OCI-LY1 (cell line): ENCODE results near the gene BCL2L15.

Source experiments
- EZH2 ChIP-seq: fragments of 200-600 bp; sonication (generic), shearing (Covaris generic); IDR thresholded peaks from 2 replicates; pipeline ENCODE4 v1.8.0; 2017; ENCODE audit warnings: borderline replicate concordance, mixed run types, mild to moderate bottlenecking, antibody characterized with exemption, low read length, moderate library complexity, mixed read lengths
- TF ChIP-seq, protein P1 (sequence below): fragments of 200-600 bp; sonication (generic), shearing (Covaris generic); IDR thresholded peaks from 2 replicates; pipeline ENCODE4 v1.5.1; 2017; ENCODE audit warnings: mild to moderate bottlenecking, antibody characterized with exemption, low read length, moderate library complexity, mixed read lengths

DNA sequence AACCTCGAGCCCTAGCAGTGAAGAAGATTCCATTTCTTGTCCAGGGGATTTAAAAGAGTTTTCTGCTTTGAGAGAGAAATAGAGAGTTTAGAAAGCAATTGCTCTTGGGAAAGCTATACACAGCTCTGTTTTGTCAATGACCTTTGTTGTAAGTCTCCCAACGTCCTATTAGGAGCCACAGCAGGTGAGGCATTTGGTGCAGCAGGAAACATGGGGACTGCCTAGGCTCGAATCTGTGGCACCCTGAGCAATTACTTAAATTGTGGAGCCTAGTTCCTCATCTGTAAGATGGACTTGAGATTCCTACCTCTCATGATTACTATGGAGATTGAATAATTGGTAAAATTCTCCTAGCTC, 25.9 kb upstream of the BCL2L15 start:
- TF ChIP-seq, protein P1, sequence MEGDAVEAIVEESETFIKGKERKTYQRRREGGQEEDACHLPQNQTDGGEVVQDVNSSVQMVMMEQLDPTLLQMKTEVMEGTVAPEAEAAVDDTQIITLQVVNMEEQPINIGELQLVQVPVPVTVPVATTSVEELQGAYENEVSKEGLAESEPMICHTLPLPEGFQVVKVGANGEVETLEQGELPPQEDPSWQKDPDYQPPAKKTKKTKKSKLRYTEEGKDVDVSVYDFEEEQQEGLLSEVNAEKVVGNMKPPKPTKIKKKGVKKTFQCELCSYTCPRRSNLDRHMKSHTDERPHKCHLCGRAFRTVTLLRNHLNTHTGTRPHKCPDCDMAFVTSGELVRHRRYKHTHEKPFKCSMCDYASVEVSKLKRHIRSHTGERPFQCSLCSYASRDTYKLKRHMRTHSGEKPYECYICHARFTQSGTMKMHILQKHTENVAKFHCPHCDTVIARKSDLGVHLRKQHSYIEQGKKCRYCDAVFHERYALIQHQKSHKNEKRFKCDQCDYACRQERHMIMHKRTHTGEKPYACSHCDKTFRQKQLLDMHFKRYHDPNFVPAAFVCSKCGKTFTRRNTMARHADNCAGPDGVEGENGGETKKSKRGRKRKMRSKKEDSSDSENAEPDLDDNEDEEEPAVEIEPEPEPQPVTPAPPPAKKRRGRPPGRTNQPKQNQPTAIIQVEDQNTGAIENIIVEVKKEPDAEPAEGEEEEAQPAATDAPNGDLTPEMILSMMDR, result no peak
- no peak for TF ChIP-seq EZH2
